GM12801 (cell line): ENCODE data around the gene ATP13A5.

Source experiments
- TF ChIP-seq, protein P1 (sequence below): IDR thresholded peaks from one replicate; pipeline ENCODE4 v1.5.1; 2011; ENCODE audit warnings: control low read depth; ENCODE audit not compliant: insufficient read length; ENCODE audit errors: extremely low read depth

Gene ATP13A5, protein sequence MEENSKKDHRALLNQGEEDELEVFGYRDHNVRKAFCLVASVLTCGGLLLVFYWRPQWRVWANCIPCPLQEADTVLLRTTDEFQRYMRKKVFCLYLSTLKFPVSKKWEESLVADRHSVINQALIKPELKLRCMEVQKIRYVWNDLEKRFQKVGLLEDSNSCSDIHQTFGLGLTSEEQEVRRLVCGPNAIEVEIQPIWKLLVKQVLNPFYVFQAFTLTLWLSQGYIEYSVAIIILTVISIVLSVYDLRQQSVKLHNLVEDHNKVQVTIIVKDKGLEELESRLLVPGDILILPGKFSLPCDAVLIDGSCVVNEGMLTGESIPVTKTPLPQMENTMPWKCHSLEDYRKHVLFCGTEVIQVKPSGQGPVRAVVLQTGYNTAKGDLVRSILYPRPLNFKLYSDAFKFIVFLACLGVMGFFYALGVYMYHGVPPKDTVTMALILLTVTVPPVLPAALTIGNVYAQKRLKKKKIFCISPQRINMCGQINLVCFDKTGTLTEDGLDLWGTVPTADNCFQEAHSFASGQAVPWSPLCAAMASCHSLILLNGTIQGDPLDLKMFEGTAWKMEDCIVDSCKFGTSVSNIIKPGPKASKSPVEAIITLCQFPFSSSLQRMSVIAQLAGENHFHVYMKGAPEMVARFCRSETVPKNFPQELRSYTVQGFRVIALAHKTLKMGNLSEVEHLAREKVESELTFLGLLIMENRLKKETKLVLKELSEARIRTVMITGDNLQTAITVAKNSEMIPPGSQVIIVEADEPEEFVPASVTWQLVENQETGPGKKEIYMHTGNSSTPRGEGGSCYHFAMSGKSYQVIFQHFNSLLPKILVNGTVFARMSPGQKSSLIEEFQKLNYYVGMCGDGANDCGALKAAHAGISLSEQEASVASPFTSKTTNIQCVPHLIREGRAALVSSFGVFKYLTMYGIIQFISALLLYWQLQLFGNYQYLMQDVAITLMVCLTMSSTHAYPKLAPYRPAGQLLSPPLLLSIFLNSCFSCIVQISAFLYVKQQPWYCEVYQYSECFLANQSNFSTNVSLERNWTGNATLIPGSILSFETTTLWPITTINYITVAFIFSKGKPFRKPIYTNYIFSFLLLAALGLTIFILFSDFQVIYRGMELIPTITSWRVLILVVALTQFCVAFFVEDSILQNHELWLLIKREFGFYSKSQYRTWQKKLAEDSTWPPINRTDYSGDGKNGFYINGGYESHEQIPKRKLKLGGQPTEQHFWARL

DNA sequence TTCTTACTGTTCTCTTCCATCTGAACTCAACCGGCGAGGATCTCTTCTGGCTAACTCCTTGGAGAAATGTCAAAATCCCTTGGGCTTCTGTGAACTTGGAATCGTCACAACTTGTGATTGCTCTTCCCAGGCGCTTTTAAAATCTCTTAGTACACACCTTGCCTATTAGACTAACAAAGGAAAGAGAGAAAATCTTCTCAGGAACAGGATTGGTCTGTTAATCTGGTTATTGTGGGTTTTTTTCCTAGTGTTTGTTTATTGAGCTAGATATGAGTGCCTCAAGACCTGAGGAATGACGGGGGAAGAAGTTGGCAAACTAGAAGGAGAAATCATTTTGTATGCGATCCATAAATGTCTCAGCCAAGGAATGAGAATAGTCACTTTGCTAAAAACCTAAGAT, at the start of gene ATP13A5:
ATP13A5 (minus strand) TSS at position 48 of the 400 bp plus-strand sequence; CDS start at position 20, 28 bp downstream.
- TF ChIP-seq, protein P1, sequence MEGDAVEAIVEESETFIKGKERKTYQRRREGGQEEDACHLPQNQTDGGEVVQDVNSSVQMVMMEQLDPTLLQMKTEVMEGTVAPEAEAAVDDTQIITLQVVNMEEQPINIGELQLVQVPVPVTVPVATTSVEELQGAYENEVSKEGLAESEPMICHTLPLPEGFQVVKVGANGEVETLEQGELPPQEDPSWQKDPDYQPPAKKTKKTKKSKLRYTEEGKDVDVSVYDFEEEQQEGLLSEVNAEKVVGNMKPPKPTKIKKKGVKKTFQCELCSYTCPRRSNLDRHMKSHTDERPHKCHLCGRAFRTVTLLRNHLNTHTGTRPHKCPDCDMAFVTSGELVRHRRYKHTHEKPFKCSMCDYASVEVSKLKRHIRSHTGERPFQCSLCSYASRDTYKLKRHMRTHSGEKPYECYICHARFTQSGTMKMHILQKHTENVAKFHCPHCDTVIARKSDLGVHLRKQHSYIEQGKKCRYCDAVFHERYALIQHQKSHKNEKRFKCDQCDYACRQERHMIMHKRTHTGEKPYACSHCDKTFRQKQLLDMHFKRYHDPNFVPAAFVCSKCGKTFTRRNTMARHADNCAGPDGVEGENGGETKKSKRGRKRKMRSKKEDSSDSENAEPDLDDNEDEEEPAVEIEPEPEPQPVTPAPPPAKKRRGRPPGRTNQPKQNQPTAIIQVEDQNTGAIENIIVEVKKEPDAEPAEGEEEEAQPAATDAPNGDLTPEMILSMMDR = no peak

DNA sequence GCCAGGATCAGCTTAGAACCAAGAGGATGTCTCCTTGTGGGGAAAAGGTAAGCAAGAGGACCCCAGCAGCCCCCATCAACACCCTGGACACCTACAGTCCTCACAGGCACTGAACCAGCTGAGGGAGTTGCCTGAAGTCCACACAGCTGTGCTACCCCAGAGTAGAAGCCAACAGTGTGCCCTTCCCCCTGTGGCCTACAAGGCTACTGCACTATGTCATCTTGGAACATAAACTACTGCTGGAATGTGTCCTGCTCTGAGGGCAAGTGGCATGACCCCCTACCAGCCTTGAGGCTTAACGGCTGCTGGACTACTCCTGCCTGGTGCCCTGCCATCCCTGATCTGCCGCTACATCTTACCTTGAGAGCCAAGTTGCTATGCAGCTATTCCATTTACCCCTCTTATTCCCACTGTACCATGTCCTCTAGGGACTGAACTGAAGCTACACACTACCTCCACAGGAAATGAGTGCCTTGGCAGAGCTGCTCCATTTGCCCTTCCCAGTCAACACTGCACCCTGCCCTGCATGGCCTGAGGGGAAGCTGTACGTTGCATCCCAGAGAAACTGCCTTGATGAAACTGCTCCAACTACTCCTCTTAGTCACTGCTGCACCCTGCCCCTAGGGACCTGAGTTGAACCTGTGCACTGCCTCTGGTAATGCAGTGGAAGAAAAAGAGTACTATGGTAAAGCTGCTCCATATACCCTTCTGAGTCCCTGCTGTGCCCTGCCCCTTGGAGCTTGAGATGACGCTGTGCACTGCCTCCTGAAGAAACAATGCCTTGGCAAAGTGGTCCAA, 40.2 kb upstream of the ATP13A5 start:
- TF ChIP-seq, protein P1 = no peak

DNA sequence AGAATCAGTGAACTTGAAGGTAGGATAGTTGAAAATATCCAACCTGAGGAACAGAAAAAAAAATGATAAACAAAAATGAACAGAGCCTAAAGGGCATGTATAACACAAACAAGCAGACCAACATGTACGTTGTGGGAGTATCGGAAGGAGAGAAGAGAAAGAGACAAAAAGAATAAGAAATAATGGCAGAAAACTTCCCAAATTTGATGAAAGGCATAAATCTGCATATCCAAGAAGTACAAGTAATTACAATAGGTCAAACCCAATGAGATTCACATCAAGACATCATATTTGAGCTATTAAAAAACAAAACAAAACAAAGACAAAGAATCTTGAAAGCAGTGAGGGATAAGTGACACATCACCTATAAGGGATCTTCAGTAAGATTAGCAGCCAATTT, 38.1 kb upstream of the ATP13A5 start:
- TF ChIP-seq, protein P1 = no peak

DNA sequence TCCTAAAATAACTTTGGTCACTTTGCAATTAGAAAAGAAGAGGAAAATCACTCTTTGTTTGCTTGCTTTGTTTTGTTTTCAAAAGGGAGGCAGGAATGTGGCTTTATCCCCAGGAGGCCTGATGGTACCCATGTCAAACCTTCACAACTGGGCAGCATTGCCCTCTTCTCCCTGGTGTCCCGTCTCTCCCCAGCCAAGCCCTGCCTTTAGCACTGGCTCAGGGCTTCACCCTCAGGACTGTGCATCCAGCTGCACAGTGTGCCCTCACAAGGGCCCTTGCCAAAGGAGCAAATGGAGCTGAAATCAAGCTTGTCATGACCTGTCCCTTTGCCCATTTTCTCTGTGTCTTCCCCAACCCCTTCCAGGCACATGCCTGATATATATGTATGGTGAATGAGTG, 29.1 kb upstream of the ATP13A5 start:
- TF ChIP-seq, protein P1 = no peak

DNA sequence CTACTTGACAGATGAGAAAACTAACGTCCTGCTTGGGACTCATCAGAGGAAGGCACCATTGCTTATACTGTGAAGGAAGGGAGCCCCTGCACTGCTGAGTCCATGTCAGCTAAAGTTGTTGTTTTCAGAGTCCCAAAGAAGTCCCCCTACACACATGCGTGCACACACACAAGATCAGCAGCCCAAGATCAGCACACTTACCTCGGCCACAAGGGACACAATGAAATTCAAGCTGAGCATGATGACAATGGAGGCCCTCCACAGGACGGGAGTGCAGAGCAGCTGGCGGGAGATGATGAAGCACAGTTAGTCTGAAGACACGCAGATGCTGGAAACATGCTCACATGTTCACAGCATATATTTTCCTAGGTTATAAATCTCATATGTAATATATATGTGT, 28.6 kb upstream of the ATP13A5 start:
- TF ChIP-seq, protein P1 = no peak

DNA sequence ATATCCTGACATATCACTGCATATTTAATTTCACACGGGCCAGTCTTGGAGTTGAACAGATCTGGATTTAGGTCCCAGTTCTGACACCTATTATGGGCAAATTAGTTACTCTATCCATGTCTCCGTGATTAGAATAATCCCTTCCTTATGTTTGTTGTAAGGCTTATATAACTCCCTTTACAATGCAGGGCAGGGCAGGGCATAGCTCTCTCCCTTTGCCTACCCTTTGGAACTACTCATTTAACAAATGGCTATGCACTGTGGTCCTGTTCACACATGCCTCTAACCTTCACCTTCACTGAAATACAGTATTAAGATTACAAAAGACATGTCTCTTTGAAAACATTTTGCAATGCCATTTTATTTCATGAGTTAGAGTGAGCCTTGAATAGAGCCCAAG, 24.8 kb upstream of the ATP13A5 start:
- TF ChIP-seq, protein P1 = no peak
